PC-9 (cell line): ENCODE results near the gene ITIH2. TPM values are rescaled to one million over a fixed set of nuclear protein-coding genes. Genes with fewer than 3 reads are reported as not detected.

ENCODE experiments used
- BruUV-seq: library from RNA; stranded (reverse); fragments of 400-500 nt; replicated peaks from 2 replicates; lab custom pipeline; 2021; lab: Mats Ljungman, UMichigan
- CTCF ChIA-PET: fragments of 300-600 bp; sonication (Branson Sonifier 250); formaldehyde crosslinking; loops from one replicate; lab custom pipeline; 2022; ENCODE audit warnings: antibody characterized with exemption; lab: Charles Lee
- POLR2A ChIA-PET: fragments of 300-600 bp; sonication (Branson Sonifier 250); formaldehyde crosslinking; loops from one replicate; lab custom pipeline; 2022; ENCODE audit warnings: antibody characterized with exemption; ENCODE audit not compliant: unreplicated experiment; lab: Charles Lee
- DNase-seq, 2 experiments: peaks; one replicate each; pipeline versions ENCODE4 v3.0.0 to v3.0.0-alpha.2; 2015 to 2022; ENCODE audit warnings: mixed read lengths in 1 of 2
- H2AFZ ChIP-seq: fragments of 200-600 bp; sonication (generic); 2 replicates; pipeline ENCODE4 v1.8.1; 2017; ENCODE audit warnings: antibody characterized with exemption
- H3F3A ChIP-seq: fragments of 200-600 bp; sonication (generic); 2 replicates; pipeline ENCODE4 v1.8.1; 2017; ENCODE audit warnings: antibody characterized with exemption, mild to moderate bottlenecking, low read depth; ENCODE audit not compliant: insufficient read depth
- H3K27ac ChIP-seq: fragments of 200-600 bp; sonication (generic); 2 replicates; pipeline ENCODE4 v1.6.1; 2016; ENCODE audit warnings: mixed run types
- H3K27me3 ChIP-seq: fragments of 200-600 bp; sonication (generic); 2 replicates; pipeline ENCODE4 v1.6.1; 2016; ENCODE audit warnings: low read depth, mixed run types; ENCODE audit not compliant: insufficient read depth
- H3K36me3 ChIP-seq: fragments of 200-600 bp; sonication (generic); 2 replicates; pipeline ENCODE4 v1.6.1; 2016; ENCODE audit warnings: low read depth, mixed run types
- H3K4me1 ChIP-seq: fragments of 200-600 bp; sonication (generic); replicated peaks from 2 replicates; pipeline ENCODE4 v1.6.1; 2016; ENCODE audit warnings: mixed run types; ENCODE audit not compliant: insufficient read depth
- H3K4me2 ChIP-seq: fragments of 200-600 bp; sonication (generic); 2 replicates; pipeline ENCODE4 v1.6.1; 2017; ENCODE audit warnings: mixed run types
- H3K4me3 ChIP-seq: fragments of 200-600 bp; sonication (generic); 2 replicates; pipeline ENCODE4 v1.6.1; 2016; ENCODE audit warnings: mixed run types
- H3K79me2 ChIP-seq: fragments of 200-600 bp; sonication (generic); 2 replicates; pipeline ENCODE4 v1.6.1; 2017; ENCODE audit warnings: low read depth, mixed run types
- H3K9me2 ChIP-seq: fragments of 200-600 bp; sonication (generic); 2 replicates; pipeline ENCODE4 v1.8.1; 2017; ENCODE audit warnings: mild to moderate bottlenecking; ENCODE audit not compliant: insufficient read depth
- H3K9me3 ChIP-seq: fragments of 200-600 bp; sonication (generic); 2 replicates; pipeline ENCODE4 v1.8.1; 2016; ENCODE audit warnings: low read depth; ENCODE audit not compliant: insufficient read depth
- H4K20me1 ChIP-seq: fragments of 200-600 bp; sonication (generic); 2 replicates; pipeline ENCODE4 v1.8.1; 2017; ENCODE audit not compliant: insufficient read depth
- CTCF ChIP-seq: fragments of 200-600 bp; sonication (generic); conservative IDR thresholded peaks from 2 replicates; pipeline ENCODE4 v1.6.1; 2017; ENCODE audit warnings: mixed run types, antibody characterized with exemption, mild to moderate bottlenecking, moderate library complexity
- EZH2 ChIP-seq: fragments of 200-600 bp; sonication (generic); IDR thresholded peaks from 2 replicates; pipeline ENCODE4 v1.8.0; 2017; ENCODE audit warnings: antibody characterized with exemption, low read depth
- intact Hi-C: fragments of 100-400 bp; cut with micrococcal nuclease; formaldehyde crosslinking; loops from one replicate; pipeline ENCODE4 v1.10.0; 2022; ENCODE audit not compliant: unreplicated experiment
- total RNA-seq: library from RNA; stranded (reverse); gene quantifications from 2 replicates; pipeline ENCODE4 v1.2.3, GENCODE V29; 2021

The ITIH2 gene
- total RNA-seq, 1 experiment from 2014 or later: not detected

DNA sequence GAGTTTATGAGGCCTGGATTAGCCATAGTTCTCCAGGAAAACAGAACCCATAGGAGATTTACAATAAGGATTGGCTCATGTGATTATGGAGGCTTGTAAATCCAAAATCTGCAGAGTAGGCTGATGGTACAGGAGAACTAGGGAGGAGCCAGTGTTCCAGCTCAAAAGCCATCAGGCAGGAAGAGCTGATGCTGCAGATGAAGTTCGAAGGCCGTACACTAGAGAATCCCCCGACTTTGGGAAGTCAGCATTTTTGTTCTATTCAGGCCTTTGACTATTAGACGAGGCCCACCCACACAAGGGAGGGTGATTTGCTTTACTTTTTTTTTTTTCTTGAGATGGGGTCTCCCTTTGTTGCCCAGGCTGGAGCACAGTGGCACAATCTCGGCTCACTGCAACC lies 47.1 kb downstream of the ITIH2 start:
- no peak overlapping the region for H3K4me3 ChIP-seq
- ChIA-PET CTCF (no interaction called here), POLR2A (no interaction called here)
- H3K9me3 ChIP-seq: no peaks in the 10 kb centered on the region
- no peaks in the 10 kb centered on the region for H3F3A ChIP-seq
- no peaks in the 10 kb centered on the region for H3K27me3 ChIP-seq
- DNase-seq: no peak
- intact Hi-C loops: loop anchor here (10.0 kb wide), 1 partner anchor 1555 kb away; no protein-coding TSS in a partner anchor
- no peaks in the 10 kb centered on the region for H3K79me2 ChIP-seq
- H3K4me2 ChIP-seq: no peak overlapping the region
- no peak overlapping the region for H3K27ac ChIP-seq
- no peak overlapping the region for H2AFZ ChIP-seq
- no peaks in the 10 kb centered on the region for H3K4me1 ChIP-seq
- TF ChIP-seq EZH2: no peak
- TF ChIP-seq CTCF: no peak
- H3K9me2 ChIP-seq: no peaks in the 10 kb centered on the region
- no peaks in the 10 kb centered on the region for H4K20me1 ChIP-seq
- H3K36me3 ChIP-seq: no peaks in the 10 kb centered on the region
- BruUV-seq: no TSS peak

- ChIA-PET POLR2A (no interaction called here), CTCF (no interaction called here)
- Histone ChIP-seq H3K27me3 (no peaks in the 10 kb centered on the region), H3K79me2 (no peaks in the 10 kb centered on the region), H3F3A (no peaks in the 10 kb centered on the region), H2AFZ (no peak overlapping the region), H3K4me2 (no peak overlapping the region), H4K20me1 (no peaks in the 10 kb centered on the region), H3K4me1 (no peaks in the 10 kb centered on the region), H3K9me2 (no peaks in the 10 kb centered on the region), H3K9me3 (no peaks in the 10 kb centered on the region), H3K36me3 (no peaks in the 10 kb centered on the region), H3K27ac (no peak overlapping the region), H3K4me3 (no peak overlapping the region)
- BruUV-seq: no TSS peak
- DNase-seq: no peak
- no peak for TF ChIP-seq CTCF
- no peak for TF ChIP-seq EZH2
- intact Hi-C loops: loop anchor here (10.0 kb wide), 1 partner anchor 1553 kb away; no protein-coding TSS in a partner anchor
Measured at GRCh38 chr10:7752251-7752650, 49.1 kb downstream of the ITIH2 start.

- Histone ChIP-seq H3K4me2 (no peak overlapping the region), H4K20me1 (no peaks in the 10 kb centered on the region), H3K27ac (no peak overlapping the region), H3K79me2 (no peaks in the 10 kb centered on the region), H3K4me1 (no peaks in the 10 kb centered on the region), H3F3A (no peaks in the 10 kb centered on the region), H3K4me3 (no peak overlapping the region), H3K27me3 (no peaks in the 10 kb centered on the region), H3K9me2 (no peaks in the 10 kb centered on the region), H2AFZ (no peak overlapping the region), H3K9me3 (no peaks in the 10 kb centered on the region), H3K36me3 (peaks cover 7% of the 10 kb centered on the region; the same call in 1 of the 2 replicates)
- TF ChIP-seq EZH2: no peak
- TF ChIP-seq CTCF: no peak
- ChIA-PET POLR2A (no interaction called here), CTCF (no interaction called here)
- DNase-seq: no peak
- BruUV-seq: no TSS peak
- intact Hi-C loops: loop anchor here (10.0 kb wide), 1 partner anchor 1550 kb away; no protein-coding TSS in a partner anchor
Measured at GRCh38 chr10:7755103-7755502, 52.0 kb downstream of the ITIH2 start.
